Smooth muscle cell (in vitro differentiated cells): ENCODE measurements around the gene ARG2. TPM values are rescaled to one million over a fixed set of nuclear protein-coding genes. Genes with fewer than 3 reads are reported as not detected.

ENCODE experiments used
- DNase-seq: peaks from one replicate; lab custom pipeline; 2025; ENCODE audit not compliant: unreplicated experiment; lab: John Stamatoyannopoulos, UW
- H2AFZ ChIP-seq: fragments of 200-600 bp; sonication (generic); 2 replicates; pipeline ENCODE4 v1.6.0; 2016; ENCODE audit warnings: antibody characterized with exemption, low read depth, mild to moderate bottlenecking
- H3F3A ChIP-seq: fragments of 200-600 bp; sonication (generic); 2 replicates; pipeline ENCODE4 v1.6.0; 2017; ENCODE audit warnings: antibody characterized with exemption, low read depth
- H3K27ac ChIP-seq: fragments of 200-600 bp; sonication (generic); 2 replicates; pipeline ENCODE4 v1.5.1; 2016; ENCODE audit warnings: low read depth, mild to moderate bottlenecking
- H3K27me3 ChIP-seq: fragments of 200-600 bp; sonication (generic); 2 replicates; pipeline ENCODE4 v1.6.1; 2016; ENCODE audit warnings: low read depth, mild to moderate bottlenecking
- H3K36me3 ChIP-seq: fragments of 200-600 bp; sonication (generic); 2 replicates; pipeline ENCODE4 v1.5.1; 2016; ENCODE audit warnings: low read depth
- H3K4me1 ChIP-seq: fragments of 200-600 bp; sonication (generic); 2 replicates; pipeline ENCODE4 v1.5.1; 2016; ENCODE audit warnings: low read depth
- H3K4me2 ChIP-seq: fragments of 200-600 bp; sonication (generic); 2 replicates; pipeline ENCODE4 v1.6.0; 2016; ENCODE audit warnings: mild to moderate bottlenecking
- H3K4me3 ChIP-seq: fragments of 200-600 bp; sonication (generic); 2 replicates; pipeline ENCODE4 v1.5.1; 2016; ENCODE audit warnings: mild to moderate bottlenecking
- H3K79me2 ChIP-seq: fragments of 200-600 bp; sonication (generic); 2 replicates; pipeline ENCODE4 v1.6.0; 2016; ENCODE audit warnings: low read depth, mild to moderate bottlenecking
- H3K9ac ChIP-seq: fragments of 200-600 bp; sonication (generic); 2 replicates; pipeline ENCODE4 v1.6.0; 2016; ENCODE audit warnings: low read depth
- H3K9me3 ChIP-seq: fragments of 200-600 bp; sonication (generic); replicated peaks from 2 replicates; pipeline ENCODE4 v1.5.1; 2016; ENCODE audit warnings: low read depth
- H4K20me1 ChIP-seq: fragments of 200-600 bp; sonication (generic); 2 replicates; pipeline ENCODE4 v1.6.0; 2016; ENCODE audit warnings: low read depth
- CTCF ChIP-seq: fragments of 200-600 bp; sonication (generic); IDR thresholded peaks from 2 replicates; pipeline ENCODE4 v1.5.1; 2017; ENCODE audit warnings: borderline replicate concordance, mild to moderate bottlenecking, antibody characterized with exemption; ENCODE audit not compliant: insufficient read depth, poor library complexity, severe bottlenecking
- WGBS: methylation state at CpG from one replicate; pipeline ENCODE4 v1.1.7; 2016; ENCODE audit warnings: low lambda C conversion rate; 5-methylcytosine and 5-hydroxymethylcytosine counted together
- polyA plus RNA-seq: library from polyadenylated mRNA; unstranded; fragments of >200 nt; fragmentation: Nextera tagmentation; extraction: Ambion mirVana; gene quantifications from 2 replicates; pipeline ENCODE4 v1.2.1, GENCODE V29; 2016
- total RNA-seq: library from RNA; depleted of rRNA; stranded (reverse); fragments of >200 nt; gene quantifications from 2 replicates; pipeline ENCODE4 v1.2.3, GENCODE V29; 2014

ARG2 gene
- total and polyA plus RNA-seq, 2 experiments from 2014 or later: 11.3 to 18.5 TPM

- 85% methylated on average over 7 of the region's 7 CpGs for WGBS
- DNase-seq: no peak
Observed at GRCh38 chr14:67574806-67575205, 44.9 kb upstream of the ARG2 start.

GRCh38 chr14:67575684-67576083 is 44.0 kb upstream of the ARG2 start:
- Histone ChIP-seq H3F3A (no peaks in the 10 kb centered on the region), H3K9ac (no peak overlapping the region), H3K27me3 (no peaks in the 10 kb centered on the region), H3K79me2 (no peaks in the 10 kb centered on the region), H4K20me1 (no peaks in the 10 kb centered on the region), H3K4me2 (no peak overlapping the region), H3K36me3 (no peaks in the 10 kb centered on the region), H3K4me1 (no peaks in the 10 kb centered on the region), H3K9me3 (no peaks in the 10 kb centered on the region), H3K4me3 (no peak overlapping the region), H3K27ac (no peak overlapping the region), H2AFZ (no peak overlapping the region)
- no peak for TF ChIP-seq CTCF
- no peak for DNase-seq
- WGBS: 83% methylated on average over 9 of the region's 9 CpGs

More at GRCh38 chr14:67574806-67575205, 44.9 kb upstream of the ARG2 start:
- no peaks in the 10 kb centered on the region for H3K9me3 ChIP-seq
- H3K36me3 ChIP-seq: no peaks in the 10 kb centered on the region
- no peaks in the 10 kb centered on the region for H4K20me1 ChIP-seq
- no peaks in the 10 kb centered on the region for H3F3A ChIP-seq
- no peaks in the 10 kb centered on the region for H3K79me2 ChIP-seq
- H3K27me3 ChIP-seq: no peaks in the 10 kb centered on the region
- H3K27ac ChIP-seq: no peak overlapping the region
- H3K4me1 ChIP-seq: no peaks in the 10 kb centered on the region
- no peak for TF ChIP-seq CTCF
- H2AFZ ChIP-seq: no peak overlapping the region
- H3K9ac ChIP-seq: no peak overlapping the region
- H3K4me2 ChIP-seq: no peak overlapping the region
- no peak overlapping the region for H3K4me3 ChIP-seq

GRCh38 chr14:67576216-67576955 is 43.3 kb upstream of the ARG2 start:
- Histone ChIP-seq H3F3A (no peaks in the 10 kb centered on the region), H3K27me3 (no peaks in the 10 kb centered on the region), H3K27ac (no peak overlapping the region), H3K36me3 (no peaks in the 10 kb centered on the region), H4K20me1 (no peaks in the 10 kb centered on the region), H3K4me3 (no peak overlapping the region), H3K9ac (no peak overlapping the region), H3K4me1 (no peaks in the 10 kb centered on the region), H3K79me2 (no peaks in the 10 kb centered on the region), H2AFZ (no peak overlapping the region), H3K4me2 (no peak overlapping the region), H3K9me3 (no peaks in the 10 kb centered on the region)
- WGBS: 92% methylated on average over 7 of the region's 7 CpGs
- DNase-seq: no peak
- TF ChIP-seq CTCF: no peak
